Psoas muscle (tissue), 8 donors: ENCODE data around the gene C8G. TPM values are rescaled to one million over a fixed set of nuclear protein-coding genes. Genes with fewer than 3 reads are reported as not detected.

Experiments
- ATAC-seq, 4 donors: fragments of 200-7000 bp; cut with Tn5 transposase; one replicate each; pipeline ENCODE4 v1.9.1; 2020; ENCODE audit warnings: moderate library complexity in 3 of 4, mild to moderate bottlenecking in 2 of 4
- DNase-seq, 2 donors: peaks; one replicate each; pipeline ENCODE4 v3.0.0-alpha.2; 2020
- H3K27ac ChIP-seq: fragments of 200-600 bp; one replicate; pipeline ENCODE4 v1.8.0; 2022
- H3K27me3 ChIP-seq, 3 donors: fragments of 200-600 bp in 1 of 3; one replicate each; pipeline versions ENCODE4 v1.6.1 to v1.8.0; 2013 to 2022; ENCODE audit warnings: low read length in 2 of 3, mild to moderate bottlenecking in 2 of 3, moderate library complexity in 1 of 3; ENCODE audit not compliant: insufficient read depth in 3 of 3
- H3K36me3 ChIP-seq, 2 donors: fragments of 200-600 bp in 1 of 2; one replicate each; pipeline versions ENCODE4 v1.6.1 to v1.8.0; 2013 to 2022; ENCODE audit warnings: low read depth in 1 of 2, mild to moderate bottlenecking in 1 of 2, moderate library complexity in 1 of 2; ENCODE audit not compliant: insufficient read depth in 1 of 2
- H3K4me1 ChIP-seq: fragments of 200-600 bp; one replicate; pipeline ENCODE4 v1.8.0; 2022
- H3K4me3 ChIP-seq: fragments of 200-600 bp; one replicate; pipeline ENCODE4 v1.8.0; 2022; ENCODE audit warnings: mild to moderate bottlenecking
- H3K9me3 ChIP-seq: fragments of 200-600 bp; one replicate; pipeline ENCODE4 v1.8.0; 2022
- WGBS, 3 donors: extraction: QIAGEN DNeasy Blood & Tissue Kit; methylation state at CpG; one replicate each; pipeline versions ENCODE4 v1.1.6 to v1.1.7; 2013; 5-methylcytosine and 5-hydroxymethylcytosine counted together
- intact Hi-C, 2 donors: fragments of 100-400 bp; cut with DNase I; formaldehyde crosslinking; loops; one replicate each; pipeline versions ENCODE4 v1.11.0 to v1.14.2; 2022
- polyA plus RNA-seq, 3 donors: library from polyadenylated mRNA; stranded (reverse); fragments of 200-250 nt; gene quantifications; one replicate each; pipeline ENCODE4 v1.2.3, GENCODE V29; 2013
- total RNA-seq, 4 donors: library from RNA; stranded (reverse); fragmentation: NEBNext Ultra II Directional in 2 of 4; extraction: Animal tissue kit (Norgen Biotek cat#: 25700) in 2 of 4; gene quantifications; one replicate each; pipeline versions ENCODE4 v1.2.1 to v1.2.4, GENCODE V29; 2021 to 2023
- TF ChIP-seq, protein P1 (sequence below): fragments of 200-600 bp; IDR thresholded peaks from one replicate; pipeline ENCODE4 v1.8.0; 2022; ENCODE audit warnings: antibody characterized with exemption
- donor health status: healthy with polysubstance abuse.
- donor health status: DM: no; HTN: no; CAD: no; lungs with moderate emphysema.
- donor health status: Bipolar disorder and iron deficiency.
- donor health status: healthy.
- donor health status: DM: yes; HTN: yes; CAD: no.
- donor health status: DM: no; HTN: no; CAD: no.
- donor health status: DM: no; HTN: no; CAD: no.
- donor health status: DM: yes; HTN: yes; CAD: no.

The C8G gene
- total and polyA plus RNA-seq, 7 donors, result 1.7 to 7.9 (median 5.1) TPM

- Histone ChIP-seq H3K4me1 (peaks cover 29% of the 10 kb centered on the region), H3K27ac (peak overlapping the region; percentile 94), H3K36me3 (peaks cover 23 to 36% of the 10 kb centered on the region in 2 donors), H3K27me3 (no peaks in the 10 kb centered on the region), H3K9me3 (no peaks in the 10 kb centered on the region), H3K4me3 (peak overlapping the region; percentile 88)
- WGBS, 3 donors, result 92 to 94% (median 94%) methylated on average over 54 to 55 of the region's 55 CpGs
- intact Hi-C loops, result loop anchor here in 1 of 2 donors (2.0 to 5.0 kb wide), 4 partner anchors 13 to 94 kb away; partner anchors contain the start of genes EDF1 and PHPT1
- ATAC-seq (no peak), DNase-seq (peak; percentile 30 to 63)
- TF ChIP-seq, protein P1, sequence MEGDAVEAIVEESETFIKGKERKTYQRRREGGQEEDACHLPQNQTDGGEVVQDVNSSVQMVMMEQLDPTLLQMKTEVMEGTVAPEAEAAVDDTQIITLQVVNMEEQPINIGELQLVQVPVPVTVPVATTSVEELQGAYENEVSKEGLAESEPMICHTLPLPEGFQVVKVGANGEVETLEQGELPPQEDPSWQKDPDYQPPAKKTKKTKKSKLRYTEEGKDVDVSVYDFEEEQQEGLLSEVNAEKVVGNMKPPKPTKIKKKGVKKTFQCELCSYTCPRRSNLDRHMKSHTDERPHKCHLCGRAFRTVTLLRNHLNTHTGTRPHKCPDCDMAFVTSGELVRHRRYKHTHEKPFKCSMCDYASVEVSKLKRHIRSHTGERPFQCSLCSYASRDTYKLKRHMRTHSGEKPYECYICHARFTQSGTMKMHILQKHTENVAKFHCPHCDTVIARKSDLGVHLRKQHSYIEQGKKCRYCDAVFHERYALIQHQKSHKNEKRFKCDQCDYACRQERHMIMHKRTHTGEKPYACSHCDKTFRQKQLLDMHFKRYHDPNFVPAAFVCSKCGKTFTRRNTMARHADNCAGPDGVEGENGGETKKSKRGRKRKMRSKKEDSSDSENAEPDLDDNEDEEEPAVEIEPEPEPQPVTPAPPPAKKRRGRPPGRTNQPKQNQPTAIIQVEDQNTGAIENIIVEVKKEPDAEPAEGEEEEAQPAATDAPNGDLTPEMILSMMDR, result no peak
Measured at GRCh38 chr9:136941231-136942111, 3.6 kb upstream of the C8G start.

DNA sequence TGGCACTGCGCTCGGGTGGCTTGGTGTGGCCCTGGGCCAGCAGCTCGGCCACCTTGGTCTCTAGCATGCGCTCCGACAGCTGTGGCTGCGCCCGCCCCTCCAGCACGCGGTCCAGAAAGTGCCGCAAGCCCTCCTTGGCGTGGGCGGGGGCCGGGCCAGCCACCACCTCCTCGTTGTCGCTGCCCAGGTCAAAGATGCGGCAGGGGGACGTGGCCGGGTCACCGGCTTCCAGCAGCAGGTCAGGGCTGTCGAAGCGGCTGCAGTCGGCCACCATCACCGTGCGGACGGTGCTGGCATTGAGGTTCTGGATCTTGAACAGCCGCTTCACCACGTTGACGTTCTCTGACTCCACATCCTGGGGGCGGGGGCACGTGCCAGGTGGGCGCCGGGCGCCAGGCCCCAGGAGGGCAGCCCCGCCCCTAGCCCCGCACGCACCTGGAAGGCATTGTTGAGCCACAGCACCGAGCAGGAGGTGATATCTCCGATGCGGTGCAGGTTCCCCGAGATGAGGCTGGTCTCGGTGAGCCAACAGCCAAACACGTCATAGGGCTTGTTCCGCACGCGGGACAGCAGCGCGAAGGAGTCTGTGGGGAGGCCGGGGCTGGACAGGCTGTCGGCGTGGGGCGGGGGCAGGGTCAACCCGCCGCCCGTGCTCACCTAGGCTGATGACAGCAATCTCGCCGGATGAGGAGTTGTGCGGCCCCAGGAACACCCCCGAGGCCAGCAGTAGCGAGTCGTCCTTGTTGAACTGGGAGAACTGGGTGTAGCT, 2.7 kb upstream of the C8G start:
- peaks cover 30% of the 10 kb centered on the region for H3K4me1 ChIP-seq
- peaks cover 23 to 36% of the 10 kb centered on the region in 2 donors for H3K36me3 ChIP-seq
- intact Hi-C loops, result loop anchor here in 1 of 2 donors (2.0 to 5.0 kb wide), 4 partner anchors 13 to 95 kb away; partner anchors contain the start of genes EDF1 and PHPT1
- peak overlapping the region; percentile 88 for H3K4me3 ChIP-seq
- H3K27me3 ChIP-seq, result no peaks in the 10 kb centered on the region
- 89 to 90% (median 90%) methylated on average over 58 to 60 of the region's 60 CpGs for WGBS, 3 donors
- TF ChIP-seq, protein P1, result no peak
- peak overlapping the region; percentile 94 for H3K27ac ChIP-seq
- ATAC-seq (no peak), DNase-seq (peak in 1 of 2 donors; percentile 59)
- H3K9me3 ChIP-seq, result no peaks in the 10 kb centered on the region

GRCh38 chr9:136942881-136943230, 2.2 kb upstream of the C8G start:
- DNase-seq (no peak), ATAC-seq (no peak)
- WGBS, 3 donors, result 85 to 90% (median 90%) methylated on average over 14 to 16 of the region's 16 CpGs
- intact Hi-C loops, result loop anchor here in 1 of 2 donors (2.0 to 5.0 kb wide), 4 partner anchors 14 to 96 kb away; partner anchors contain the start of genes EDF1 and PHPT1
- Histone ChIP-seq H3K4me3 (peak overlapping the region; percentile 88), H3K27me3 (no peaks in the 10 kb centered on the region), H3K9me3 (no peaks in the 10 kb centered on the region), H3K4me1 (peaks cover 36% of the 10 kb centered on the region), H3K36me3 (peaks cover 22 to 36% of the 10 kb centered on the region in 2 donors), H3K27ac (peak overlapping the region; percentile 94)
- TF ChIP-seq, protein P1, result no peak

DNA sequence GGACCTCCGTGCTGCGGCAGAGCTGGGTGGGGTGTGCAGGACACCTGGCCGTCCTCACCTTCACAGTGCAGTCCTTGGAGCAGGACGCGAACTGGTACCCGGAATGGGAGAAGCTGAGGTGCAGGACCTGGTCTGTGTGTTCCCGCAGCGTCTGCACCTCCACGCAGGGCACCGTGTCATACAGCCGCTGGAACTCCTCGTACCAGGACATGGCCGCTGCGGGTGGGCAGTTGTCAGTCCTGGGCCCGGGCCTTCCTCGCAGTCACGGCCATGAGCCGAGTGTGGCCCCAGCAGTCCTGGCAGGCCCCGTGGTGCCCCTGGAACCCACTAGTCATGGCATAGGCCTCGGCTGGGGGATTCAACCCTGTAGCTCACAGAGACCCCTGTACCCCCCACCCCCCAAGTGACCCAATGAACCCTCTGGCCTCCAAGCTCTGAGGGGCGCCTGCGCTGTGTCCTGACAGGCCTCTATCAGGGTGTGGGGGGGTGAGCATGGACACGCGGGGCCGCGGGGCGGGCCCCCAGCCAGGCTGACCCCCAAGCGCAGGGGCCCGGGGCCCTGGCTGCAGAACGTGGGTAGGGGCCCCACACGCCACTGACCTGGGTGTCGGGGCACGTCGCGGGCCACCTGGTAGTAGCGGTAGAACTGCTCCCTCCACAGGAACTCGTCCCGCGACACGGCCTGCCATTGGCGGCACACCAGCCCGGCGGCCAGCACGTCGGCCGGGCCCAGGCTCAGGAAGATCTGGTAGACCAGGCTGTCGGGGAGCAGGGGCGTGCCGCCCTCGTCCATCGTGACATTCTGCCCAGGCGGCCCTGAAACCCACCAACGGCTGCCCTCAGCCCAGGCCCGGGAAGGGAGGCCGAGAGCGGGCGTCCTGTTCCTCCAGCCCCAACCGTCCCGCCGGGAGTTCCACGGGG, 1.5 kb upstream of the C8G start:
- ATAC-seq (no peak), DNase-seq (peak in 1 of 2 donors; percentile 74)
- WGBS, 3 donors, result 14 to 18% (median 17%) methylated on average over 50 to 61 of the region's 61 CpGs
- intact Hi-C loops, result loop anchor here in 1 of 2 donors (2.0 to 5.0 kb wide), 4 partner anchors 15 to 96 kb away; partner anchors contain the start of genes EDF1 and PHPT1
- peak overlapping the region; percentile 94 for H3K27ac ChIP-seq
- TF ChIP-seq, protein P1, result no peak
- H3K4me1 ChIP-seq, result peaks cover 43% of the 10 kb centered on the region
- H3K4me3 ChIP-seq, result peak overlapping the region; percentile 88
- H3K36me3 ChIP-seq, result peaks cover 20 to 36% of the 10 kb centered on the region in 2 donors
- H3K27me3 ChIP-seq, result no peaks in the 10 kb centered on the region
- H3K9me3 ChIP-seq, result no peaks in the 10 kb centered on the region
